Astrocyte of the cerebellum (primary cell): ENCODE data around the gene ITPK1.

Source experiments
- DNase-seq: peaks from one replicate; pipeline ENCODE4 v3.0.0-alpha.2; 2011; ENCODE audit warnings: low read depth
- H3K4me3 ChIP-seq: 2 replicates; pipeline ENCODE4 v1.5.1; 2011; ENCODE audit warnings: mild to moderate bottlenecking, low read depth, low read length, moderate library complexity
- CTCF ChIP-seq: IDR thresholded peaks from 2 replicates; pipeline ENCODE4 v1.5.1; 2012; ENCODE audit warnings: low read length, low read depth, moderate library complexity, mild to moderate bottlenecking; ENCODE audit errors: missing control alignments
- in situ Hi-C: cut with HindIII; loops from 2 replicates; pipeline ENCODE4 v1.10.0; 2017; ENCODE audit warnings: low sequenced_read_pairs

Gene ITPK1

DNA sequence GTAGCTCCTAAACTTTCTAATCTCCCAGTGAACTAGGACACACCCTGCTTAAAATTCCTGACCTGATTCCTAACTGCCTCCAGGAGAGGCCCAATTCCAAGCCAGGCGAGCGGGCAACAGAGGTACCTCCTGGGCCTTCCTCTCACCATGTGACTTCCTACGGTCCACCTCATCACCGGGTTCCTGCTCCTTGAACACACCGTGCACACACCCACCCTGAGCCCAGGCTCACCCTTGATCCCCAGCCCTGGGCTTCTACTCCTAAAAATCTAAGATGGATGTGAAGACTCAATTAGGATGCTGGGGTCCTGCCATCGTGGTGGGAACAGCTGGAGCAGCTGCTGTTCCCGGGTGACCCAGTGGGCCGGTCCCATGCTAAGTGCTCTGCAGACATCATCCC is 124.2 kb downstream of the ITPK1 start:
- no peak for DNase-seq
- in situ Hi-C loops = no loop called here
- TF ChIP-seq CTCF = no peak
- no peak overlapping the region for H3K4me3 ChIP-seq

DNA sequence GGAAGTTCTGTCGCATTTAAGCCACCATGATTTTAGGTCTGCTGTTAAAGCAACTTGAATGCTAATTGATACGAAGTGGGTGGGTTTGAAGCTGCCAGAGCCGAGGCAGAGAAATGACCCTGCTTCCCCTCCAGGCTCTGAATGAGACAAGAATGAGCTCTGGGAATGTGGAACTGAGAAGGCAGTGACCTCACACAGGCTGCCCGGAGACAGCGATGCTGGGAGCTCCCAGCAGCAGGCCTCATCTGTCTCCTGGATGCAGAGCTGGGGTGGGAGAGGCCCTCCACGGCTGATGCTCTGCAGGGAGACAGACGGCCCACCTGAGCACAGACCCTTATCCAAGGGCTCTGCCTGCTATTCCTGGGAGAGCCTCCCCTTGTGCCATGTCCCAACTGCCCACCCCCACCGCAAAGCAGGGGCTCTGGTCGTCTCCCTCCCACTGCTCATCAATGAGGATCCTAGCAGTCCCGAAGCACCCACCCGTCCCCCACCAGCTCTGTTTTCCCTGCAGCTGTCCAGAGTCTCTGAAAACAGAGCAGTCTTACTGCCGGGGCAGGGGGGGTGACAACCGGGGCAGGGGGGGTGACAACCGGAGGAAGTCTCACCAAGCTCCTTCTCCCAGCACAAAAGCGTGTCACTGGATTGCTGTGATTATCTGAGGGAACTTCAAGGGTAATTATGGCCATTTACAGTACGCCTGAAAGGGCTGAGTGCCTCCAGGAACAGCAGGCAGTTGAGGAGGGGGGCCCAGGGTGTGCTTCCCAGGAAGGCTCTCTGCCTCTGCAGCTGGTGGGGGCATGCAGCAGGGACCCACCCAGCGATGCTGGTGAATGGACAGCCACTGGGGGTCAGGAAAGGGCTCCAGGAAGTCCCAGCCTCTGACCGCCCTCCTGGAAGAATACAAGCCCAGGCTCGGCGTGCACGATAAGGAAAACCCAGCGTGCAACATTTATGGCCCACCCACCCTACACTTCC is 125.0 kb downstream of the ITPK1 start:
- no peak for TF ChIP-seq CTCF
- DNase-seq = no peak
- no peak overlapping the region for H3K4me3 ChIP-seq
- in situ Hi-C loops = no loop called here

GRCh38 chr14:92988786-92989755 is 126.7 kb downstream of the ITPK1 start:
- no peak for TF ChIP-seq CTCF
- no peak overlapping the region for H3K4me3 ChIP-seq
- no peak for DNase-seq
- in situ Hi-C loops = no loop called here

DNA sequence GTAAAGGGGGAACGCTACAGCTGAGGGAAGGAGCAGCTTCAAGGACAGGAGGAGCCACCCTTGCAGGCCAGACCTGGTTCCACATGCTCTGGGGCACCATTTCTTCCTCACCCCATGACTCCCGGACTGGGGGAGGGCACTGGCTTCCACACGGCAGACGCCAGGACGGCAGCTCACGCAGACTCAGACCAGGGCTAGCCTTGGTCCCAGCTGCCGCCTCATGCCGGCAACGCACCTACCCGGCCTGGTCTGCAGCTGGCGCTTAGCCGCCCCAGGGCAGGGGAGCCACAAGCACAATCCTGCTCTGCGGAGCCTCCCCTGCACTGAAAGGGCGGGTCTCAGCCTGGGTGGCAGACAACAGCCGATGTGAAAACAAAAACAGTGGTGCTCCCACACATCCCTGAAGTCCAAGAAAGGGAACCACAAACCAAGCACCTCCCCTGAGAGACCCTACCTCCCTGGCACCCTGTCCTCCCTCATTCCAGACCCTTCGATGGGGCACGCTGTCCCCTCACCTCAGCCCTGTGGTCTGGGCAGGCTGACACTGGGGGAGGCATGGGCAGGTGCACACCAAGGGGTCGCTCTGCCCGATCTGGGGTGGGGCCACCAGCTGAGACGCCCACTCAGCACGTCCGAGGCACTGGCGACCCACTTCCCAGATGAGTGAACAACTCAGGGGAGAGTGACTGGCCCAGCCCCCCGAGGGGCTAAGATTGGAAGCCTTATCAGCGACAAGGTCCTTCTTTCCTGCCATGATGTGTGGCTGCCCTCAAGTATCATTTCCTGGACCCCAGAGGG is 127.8 kb downstream of the ITPK1 start:
- TF ChIP-seq CTCF = no peak
- DNase-seq = no peak
- in situ Hi-C loops = no loop called here
- H3K4me3 ChIP-seq = no peak overlapping the region

GRCh38 chr14:92987148-92987570 is 128.6 kb downstream of the ITPK1 start:
- TF ChIP-seq CTCF = no peak
- H3K4me3 ChIP-seq = no peak overlapping the region
- in situ Hi-C loops = no loop called here
- DNase-seq = no peak
